IPS-11a (cell line): Measurements from ENCODE around the gene GJB2.
"Not testable (repeated sequence)": the region's sequence is repeated elsewhere in the genome, so short reads cannot be mapped to it uniquely, and the experiment has no call there.

Experiments
- H3K4me3 ChIP-seq: one replicate; pipeline ENCODE4 v1.5.1; 2013; ENCODE audit warnings: low read depth, low read length, control low read depth

GJB2 gene

GRCh38 chr13:20171364-20171763 lies 21.4 kb downstream of the GJB2 start:
- H3K4me3 ChIP-seq: no peak overlapping the region

- no peak overlapping the region for H3K4me3 ChIP-seq
Measured at GRCh38 chr13:20170921-20171320, 21.8 kb downstream of the GJB2 start.

- no peak overlapping the region for H3K4me3 ChIP-seq
Measured at GRCh38 chr13:20168396-20168795, 24.3 kb downstream of the GJB2 start.

- no peak overlapping the region for H3K4me3 ChIP-seq
Measured at GRCh38 chr13:20165417-20166257, 27.1 kb downstream of the GJB2 start.

DNA sequence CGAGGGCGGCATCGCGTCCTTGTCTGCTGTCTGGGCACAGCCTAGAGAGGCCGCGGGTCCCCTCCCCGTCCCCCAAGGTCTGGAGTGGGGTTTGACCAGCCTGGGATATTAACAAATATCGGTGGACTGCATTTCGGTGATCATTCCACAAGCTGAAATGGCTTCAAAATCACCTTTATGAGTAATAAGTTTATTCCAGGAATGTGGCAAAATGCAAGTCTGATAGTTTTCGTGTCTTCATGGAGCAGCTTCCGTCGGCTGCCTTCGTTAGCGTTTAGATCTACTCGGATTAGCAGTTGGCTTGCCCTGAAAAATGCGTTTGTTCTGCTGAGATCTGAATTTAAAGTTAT lies 30.8 kb downstream of the GJB2 start:
- peak overlapping the region; percentile 47 for H3K4me3 ChIP-seq

- H3K4me3 ChIP-seq: peak overlapping the region; percentile 47
Measured at GRCh38 chr13:20161275-20161950, 31.3 kb downstream of the GJB2 start.

- peak within 1 kb of the TSS; percentile 47 for H3K4me3 ChIP-seq
Measured at GRCh38 chr13:20160306-20161274, 32.1 kb downstream of the GJB2 start, which contains the start of gene GJA3. TSS of gene GJA3 (minus strand) at chr13:20161052. CDS start at chr13:20143288, 17,764 bp downstream.

DNA sequence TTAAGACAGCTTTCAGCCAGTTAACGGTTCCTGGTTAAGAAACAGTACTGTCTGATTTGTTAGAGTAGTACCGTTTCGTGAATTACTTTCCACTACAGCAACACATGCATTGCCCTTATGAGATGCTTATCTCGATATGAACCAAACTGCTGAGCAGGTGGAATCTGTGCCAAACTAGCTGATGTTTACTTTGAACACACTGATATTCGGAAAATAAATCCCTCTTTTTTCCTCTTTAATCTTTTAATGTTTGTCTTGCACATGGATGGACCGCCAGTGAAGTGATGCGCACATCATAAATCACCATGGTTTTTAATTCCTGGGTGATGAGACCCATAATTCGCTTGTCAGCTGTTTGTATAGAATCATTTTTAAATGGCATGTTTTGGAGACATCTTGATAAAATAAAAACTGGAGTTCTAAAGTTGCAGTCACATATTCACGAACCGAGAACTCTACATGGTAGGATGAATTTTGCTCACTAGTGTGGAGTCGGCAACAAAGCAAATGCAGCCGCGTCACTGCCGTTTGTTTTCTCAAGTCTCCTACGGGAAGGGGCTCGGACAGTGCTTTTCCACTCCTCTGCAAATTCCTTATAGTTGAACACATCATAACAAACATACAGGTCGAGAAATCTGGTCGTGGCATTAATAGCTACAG lies 33.0 kb downstream of the GJB2 start:
- no peak overlapping the region for H3K4me3 ChIP-seq

DNA sequence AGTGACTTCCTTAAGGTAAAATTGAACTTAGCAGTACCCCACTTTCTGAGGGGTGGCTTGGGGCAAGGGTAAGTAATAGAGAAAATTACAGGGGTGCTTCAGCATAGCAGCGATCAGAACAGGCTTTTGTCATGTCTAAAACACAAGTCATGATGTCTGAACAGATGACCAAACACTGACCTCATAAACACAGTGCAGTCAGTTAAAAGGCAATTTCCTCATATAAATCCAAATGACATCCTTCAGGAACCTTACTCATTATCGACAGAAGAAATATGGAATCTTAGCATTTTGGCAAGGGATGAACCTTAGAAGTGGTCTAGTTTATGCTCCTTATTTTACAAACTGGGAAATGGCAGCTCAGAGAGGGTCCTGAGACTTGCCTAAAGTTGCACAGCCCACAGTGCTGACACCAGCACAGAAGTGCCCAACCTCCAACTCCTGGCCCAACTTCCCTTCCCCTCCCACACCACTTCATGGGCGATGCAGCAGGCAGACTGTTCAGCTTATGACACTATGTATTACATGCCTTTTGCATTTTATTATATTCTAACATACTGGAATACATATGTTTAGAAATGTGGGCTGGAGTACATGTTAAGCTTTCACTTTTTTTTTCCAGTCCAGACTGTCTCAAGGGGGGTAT lies 35.5 kb downstream of the GJB2 start:
- H3K4me3 ChIP-seq: no peak overlapping the region

- H3K4me3 ChIP-seq: no peak overlapping the region
Measured at GRCh38 chr13:20156702-20157101, 36.0 kb downstream of the GJB2 start.

- not testable (repeated sequence) for H3K4me3 ChIP-seq
Measured at GRCh38 chr13:20153290-20153689, 39.4 kb downstream of the GJB2 start.

DNA sequence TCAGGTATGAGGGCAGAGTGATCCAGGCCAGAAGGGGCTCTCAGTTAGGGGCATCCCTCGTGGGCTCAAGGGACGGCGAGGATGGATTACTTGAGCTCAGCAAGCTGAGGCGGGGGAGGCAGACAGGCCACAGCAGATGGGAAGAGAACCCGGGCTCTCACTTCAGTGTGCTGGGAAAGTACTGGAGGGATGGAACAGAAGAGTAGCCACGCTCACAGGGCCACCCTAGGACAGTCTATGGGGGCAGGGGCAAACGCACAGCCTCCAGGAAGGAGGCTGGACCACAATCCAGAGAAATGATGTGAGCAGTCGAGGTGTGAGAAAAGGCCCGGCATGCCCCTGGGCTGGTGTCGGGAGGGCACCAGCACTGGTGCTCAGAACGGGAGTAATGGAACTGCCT lies 41.1 kb downstream of the GJB2 start:
- no peak overlapping the region for H3K4me3 ChIP-seq

DNA sequence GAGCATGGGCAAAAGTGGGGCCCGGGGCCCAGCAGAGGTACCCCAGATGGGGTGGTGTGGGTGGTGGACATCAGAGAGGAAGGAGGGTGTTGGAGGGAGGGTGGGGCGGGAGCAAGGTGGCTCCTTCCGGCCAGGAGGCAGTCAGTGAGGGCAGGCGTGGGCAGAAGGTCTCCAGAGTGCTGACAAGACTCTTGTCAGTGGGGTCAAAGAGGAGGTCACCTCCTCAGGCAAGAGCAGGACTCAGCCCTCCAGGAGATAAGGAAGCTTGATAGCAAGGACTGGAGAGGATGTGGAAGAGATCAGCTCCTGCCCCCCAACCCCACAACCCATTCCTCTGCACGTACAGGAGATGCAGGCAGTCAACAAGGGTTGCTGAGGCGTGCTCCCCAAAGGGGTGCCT lies 41.7 kb downstream of the GJB2 start:
- no peak overlapping the region for H3K4me3 ChIP-seq

DNA sequence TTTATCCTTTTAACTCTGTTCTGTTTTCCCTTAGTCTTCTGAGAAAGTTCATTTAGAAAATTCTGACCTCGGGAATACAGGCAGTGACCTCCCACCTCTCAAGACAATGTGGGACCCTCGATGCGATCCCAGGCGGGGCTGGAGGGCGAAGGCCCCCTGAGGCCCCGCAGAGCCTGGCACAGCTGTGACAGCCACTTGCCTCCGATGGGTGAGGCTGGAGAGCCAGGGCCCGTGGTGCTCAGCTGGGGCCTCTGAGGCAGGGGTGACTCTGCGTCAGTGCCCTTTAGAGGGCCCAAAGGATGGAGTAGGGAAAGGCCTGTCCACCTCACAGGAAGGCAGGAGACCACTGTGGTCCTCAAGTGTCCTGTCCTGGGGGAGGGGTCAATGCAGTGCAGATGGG lies 42.2 kb downstream of the GJB2 start:
- H3K4me3 ChIP-seq: no peak overlapping the region

- H3K4me3 ChIP-seq: no peak overlapping the region
Measured at GRCh38 chr13:20149762-20150161, 43.0 kb downstream of the GJB2 start.

DNA sequence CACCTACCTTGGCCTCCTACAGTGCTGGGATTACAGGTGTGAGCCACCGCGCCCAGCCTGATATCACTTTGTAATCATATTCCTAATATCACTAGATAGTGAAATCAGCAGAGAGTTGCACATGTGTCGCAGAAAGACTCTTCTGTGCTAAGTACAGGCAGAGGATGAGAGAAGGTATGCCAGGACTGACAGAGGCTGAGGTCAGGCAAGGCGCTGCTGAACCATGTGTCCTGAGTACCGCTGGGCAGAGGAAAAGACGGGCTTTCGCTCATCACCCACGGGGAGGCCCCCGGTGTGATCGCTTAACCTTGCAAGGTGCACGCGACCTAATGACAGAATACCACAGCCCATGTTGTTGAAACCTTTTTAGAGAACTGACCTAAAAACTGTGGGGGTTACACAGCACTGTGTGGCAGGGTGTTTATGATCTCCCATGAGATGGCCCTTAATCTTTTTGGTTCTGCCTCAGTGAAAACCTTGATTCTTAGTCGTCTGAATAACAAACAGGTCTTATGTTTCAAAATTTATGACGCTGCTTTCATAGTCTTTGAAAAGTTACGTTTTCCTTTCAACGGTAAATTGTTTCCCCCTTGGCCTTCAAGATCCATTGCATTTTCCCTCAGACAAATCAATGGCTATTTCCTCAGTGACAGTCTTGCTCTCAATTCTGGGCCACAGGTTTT lies 44.1 kb downstream of the GJB2 start:
- H3K4me3 ChIP-seq: no peak overlapping the region

DNA sequence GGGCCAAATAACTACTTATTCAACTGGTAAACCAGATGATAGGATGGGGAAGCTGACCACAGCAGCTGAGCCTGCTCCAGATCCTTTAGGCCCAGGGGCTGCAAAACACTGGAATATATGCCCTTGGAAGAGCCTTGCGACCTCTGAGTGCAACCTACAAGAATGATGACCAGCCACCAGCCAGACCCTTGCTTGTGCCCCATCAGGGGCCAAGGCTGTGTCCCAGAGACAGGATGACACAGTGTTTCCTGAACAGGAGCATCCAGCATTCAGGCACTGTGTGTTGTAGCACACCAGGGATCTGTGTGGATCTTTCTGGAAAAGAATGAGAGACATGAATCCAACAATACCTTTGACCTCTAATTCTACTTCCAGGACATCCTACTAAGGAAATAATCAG lies 46.4 kb downstream of the GJB2 start:
- H3K4me3 ChIP-seq: no peak overlapping the region

DNA sequence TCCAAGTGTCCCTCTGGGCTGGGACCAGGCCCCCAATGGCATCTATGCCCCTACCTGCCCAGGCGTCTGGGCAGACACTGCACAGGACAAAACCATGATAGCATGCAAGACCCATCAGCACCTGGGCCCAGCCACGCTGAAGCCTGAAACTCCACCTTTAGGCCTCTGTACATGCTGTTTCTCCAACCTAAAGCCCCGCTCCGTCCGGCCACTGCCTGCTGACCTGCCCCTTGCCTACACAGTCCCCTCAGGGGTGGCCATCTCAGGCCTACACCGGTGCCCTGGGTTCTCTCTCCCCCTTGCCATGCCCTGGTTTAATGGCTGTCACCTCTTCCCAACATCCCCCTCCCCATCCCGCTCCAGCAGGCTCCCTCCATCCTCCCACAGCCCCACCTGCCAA lies 47.2 kb downstream of the GJB2 start:
- H3K4me3 ChIP-seq: no peak overlapping the region

- H3K4me3 ChIP-seq: no peak overlapping the region
Measured at GRCh38 chr13:20144141-20144850, 48.4 kb downstream of the GJB2 start.
